Calu3 (cell line): ENCODE results near the gene PSTK. TPM values are rescaled to one million over a fixed set of nuclear protein-coding genes. Genes with fewer than 3 reads are reported as not detected.

Source experiments
- BruUV-seq: library from RNA; stranded (reverse); fragments of 400-500 nt; replicated peaks from 2 replicates; lab custom pipeline; 2021; lab: Mats Ljungman, UMichigan
- CTCF ChIA-PET: fragments of 300-600 bp; sonication (Branson Sonifier 250); formaldehyde crosslinking; loops from one replicate; lab custom pipeline; 2022; ENCODE audit warnings: antibody characterized with exemption; lab: Charles Lee
- DNase-seq: peaks from one replicate; pipeline ENCODE4 v3.0.0; 2022
- H3K27ac Mint-ChIP-seq: one replicate; pipeline ENCODE4 v1.8.0; 2022; ENCODE audit warnings: mixed read lengths; ENCODE audit not compliant: unreplicated experiment
- H3K27me3 Mint-ChIP-seq: one replicate; pipeline ENCODE4 v1.8.0; 2022; ENCODE audit warnings: mixed read lengths; ENCODE audit not compliant: unreplicated experiment
- H3K36me3 Mint-ChIP-seq: one replicate; pipeline ENCODE4 v1.8.0; 2022; ENCODE audit warnings: mild to moderate bottlenecking, moderate library complexity, mixed read lengths; ENCODE audit not compliant: insufficient read depth, unreplicated experiment
- H3K4me1 Mint-ChIP-seq: one replicate; pipeline ENCODE4 v1.8.0; 2022; ENCODE audit warnings: mild to moderate bottlenecking, low read depth, mixed read lengths; ENCODE audit not compliant: unreplicated experiment
- H3K4me3 Mint-ChIP-seq: one replicate; pipeline ENCODE4 v1.8.0; 2022; ENCODE audit warnings: mild to moderate bottlenecking, low read depth, moderate library complexity, mixed read lengths; ENCODE audit not compliant: unreplicated experiment
- H3K9me3 Mint-ChIP-seq: one replicate; pipeline ENCODE4 v1.8.0; 2022; ENCODE audit warnings: low read depth, mixed read lengths; ENCODE audit not compliant: unreplicated experiment
- intact Hi-C: fragments of 100-400 bp; cut with micrococcal nuclease; formaldehyde crosslinking; loops from one replicate; pipeline ENCODE4 v1.10.0; 2022; ENCODE audit not compliant: unreplicated experiment
- total RNA-seq: library from RNA; stranded (reverse); gene quantifications from 2 replicates; pipeline ENCODE4 v1.2.3, GENCODE V29; 2022
- TF ChIP-seq, protein P1 (sequence below): fragments of 200-600 bp; IDR thresholded peaks from one replicate; pipeline ENCODE4 v1.8.0; 2022; ENCODE audit warnings: antibody characterized with exemption; ENCODE audit not compliant: unreplicated experiment

The PSTK gene
- total RNA-seq, 1 experiment from 2014 or later: 1.2 TPM

DNA sequence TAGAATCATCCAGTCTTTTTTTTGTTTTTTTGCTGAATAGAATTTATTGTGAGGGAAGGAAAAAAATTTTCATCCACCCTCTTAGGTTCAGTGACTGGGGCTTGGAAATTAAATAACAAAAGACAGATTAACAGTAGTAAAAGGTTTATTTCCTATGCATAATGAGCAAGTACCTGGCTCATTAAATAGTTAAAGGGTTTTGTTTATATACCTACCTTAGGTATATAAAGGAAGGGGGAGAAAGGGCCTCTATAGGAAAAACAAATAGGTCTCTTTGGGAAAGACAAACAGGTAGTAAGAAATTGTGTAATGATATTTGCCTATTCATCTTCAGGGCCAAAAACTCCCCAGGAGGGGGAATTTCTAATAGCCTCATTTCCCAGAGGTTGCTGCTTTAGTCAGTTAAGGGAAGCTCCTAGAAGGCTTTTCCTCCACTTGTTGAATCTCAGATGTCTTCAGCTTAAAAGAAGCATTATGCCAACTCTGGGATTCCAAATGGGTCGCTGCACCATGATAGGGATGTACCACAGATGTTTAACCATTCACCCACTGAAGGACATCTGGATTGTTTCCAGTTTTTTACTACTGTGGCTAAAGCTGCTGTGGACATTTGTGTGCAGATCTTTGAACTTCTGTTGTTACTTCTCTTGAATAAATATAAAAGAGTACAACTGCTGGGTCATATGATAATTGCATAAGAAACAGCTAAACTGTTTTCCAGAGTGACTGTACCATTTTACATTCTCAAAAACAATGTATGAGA is 39.9 kb downstream of the PSTK start:
- Mint-ChIP-seq H3K4me3 (no peak overlapping the region), H3K27ac (no peak overlapping the region), H3K9me3 (no peaks in the 10 kb centered on the region), H3K36me3 (no peaks in the 10 kb centered on the region), H3K27me3 (no peaks in the 10 kb centered on the region), H3K4me1 (no peaks in the 10 kb centered on the region)
- intact Hi-C loops: no loop called here
- TF ChIP-seq, protein P1, sequence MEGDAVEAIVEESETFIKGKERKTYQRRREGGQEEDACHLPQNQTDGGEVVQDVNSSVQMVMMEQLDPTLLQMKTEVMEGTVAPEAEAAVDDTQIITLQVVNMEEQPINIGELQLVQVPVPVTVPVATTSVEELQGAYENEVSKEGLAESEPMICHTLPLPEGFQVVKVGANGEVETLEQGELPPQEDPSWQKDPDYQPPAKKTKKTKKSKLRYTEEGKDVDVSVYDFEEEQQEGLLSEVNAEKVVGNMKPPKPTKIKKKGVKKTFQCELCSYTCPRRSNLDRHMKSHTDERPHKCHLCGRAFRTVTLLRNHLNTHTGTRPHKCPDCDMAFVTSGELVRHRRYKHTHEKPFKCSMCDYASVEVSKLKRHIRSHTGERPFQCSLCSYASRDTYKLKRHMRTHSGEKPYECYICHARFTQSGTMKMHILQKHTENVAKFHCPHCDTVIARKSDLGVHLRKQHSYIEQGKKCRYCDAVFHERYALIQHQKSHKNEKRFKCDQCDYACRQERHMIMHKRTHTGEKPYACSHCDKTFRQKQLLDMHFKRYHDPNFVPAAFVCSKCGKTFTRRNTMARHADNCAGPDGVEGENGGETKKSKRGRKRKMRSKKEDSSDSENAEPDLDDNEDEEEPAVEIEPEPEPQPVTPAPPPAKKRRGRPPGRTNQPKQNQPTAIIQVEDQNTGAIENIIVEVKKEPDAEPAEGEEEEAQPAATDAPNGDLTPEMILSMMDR: no peak
- DNase-seq: no peak
- CTCF ChIA-PET: no interaction called here
- BruUV-seq: no TSS peak

DNA sequence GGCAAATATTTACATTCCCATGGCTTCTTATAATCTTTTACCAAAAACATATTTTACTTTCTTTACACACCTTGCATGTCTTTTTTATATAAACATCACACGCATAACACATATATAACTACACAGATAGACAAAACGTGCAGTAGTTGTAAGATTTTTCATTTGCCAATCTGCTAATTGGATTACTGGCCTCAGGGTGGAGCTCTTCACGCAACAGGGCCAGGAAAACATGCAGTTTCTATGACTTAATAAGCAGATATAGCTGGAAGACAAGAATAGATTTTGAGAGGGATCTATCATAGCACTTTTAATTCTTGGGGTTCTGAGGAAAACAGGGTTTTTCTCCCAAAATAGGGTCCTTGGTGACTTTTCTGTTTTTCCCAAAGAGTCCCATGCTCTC is 41.3 kb downstream of the PSTK start:
- TF ChIP-seq, protein P1: peak; percentile 22
- intact Hi-C loops: no loop called here
- no peak for DNase-seq
- CTCF ChIA-PET: no interaction called here
- no peaks in the 10 kb centered on the region for H3K36me3 Mint-ChIP-seq
- H3K27ac Mint-ChIP-seq: no peak overlapping the region
- no peaks in the 10 kb centered on the region for H3K4me1 Mint-ChIP-seq
- H3K27me3 Mint-ChIP-seq: no peaks in the 10 kb centered on the region
- H3K4me3 Mint-ChIP-seq: no peak overlapping the region
- H3K9me3 Mint-ChIP-seq: no peaks in the 10 kb centered on the region
- BruUV-seq: no TSS peak

DNA sequence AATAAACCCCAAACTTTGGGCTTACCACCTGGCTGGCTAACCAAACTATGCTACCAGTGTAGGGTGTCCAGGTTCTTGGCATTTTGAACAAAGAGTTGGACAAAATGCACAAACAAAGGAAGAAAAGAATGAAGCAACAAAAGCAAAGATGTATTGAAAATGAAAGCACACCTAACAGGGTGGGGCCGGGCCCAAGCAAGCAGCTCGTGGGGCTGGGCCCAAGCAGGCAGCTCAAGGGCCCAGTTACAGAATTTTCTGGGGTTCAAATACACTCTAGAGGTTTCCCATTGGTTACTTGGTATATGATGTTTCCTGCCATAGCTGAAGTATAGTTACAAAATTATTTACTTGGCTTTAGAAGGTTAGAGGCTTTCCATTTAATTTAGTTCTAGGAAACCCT is 44.3 kb downstream of the PSTK start:
- Mint-ChIP-seq H3K4me1 (no peaks in the 10 kb centered on the region), H3K36me3 (no peaks in the 10 kb centered on the region), H3K27ac (no peak overlapping the region), H3K4me3 (no peak overlapping the region), H3K27me3 (no peaks in the 10 kb centered on the region), H3K9me3 (no peaks in the 10 kb centered on the region)
- no TSS peak for BruUV-seq
- intact Hi-C loops: no loop called here
- TF ChIP-seq, protein P1: no peak
- no peak for DNase-seq
- CTCF ChIA-PET: no interaction called here

DNA sequence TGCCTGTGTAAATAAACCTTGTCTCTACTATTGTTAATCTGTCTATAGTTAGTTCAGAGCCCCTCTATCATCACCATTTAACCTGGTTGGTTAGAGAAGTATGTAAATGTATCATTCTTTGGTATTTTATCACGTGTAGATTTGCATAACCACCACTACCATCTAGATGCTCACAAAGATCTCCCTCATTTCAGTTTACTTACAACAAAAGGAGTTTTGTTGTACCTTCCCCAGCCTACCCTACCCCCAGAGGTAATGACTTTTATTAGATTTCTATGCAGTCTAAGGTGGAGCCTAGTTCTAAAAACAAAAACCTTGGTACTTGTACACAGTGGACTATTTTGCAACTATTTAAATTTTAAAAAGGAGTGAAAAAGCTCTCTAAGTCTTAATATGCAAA is 46.1 kb downstream of the PSTK start:
- no peaks in the 10 kb centered on the region for H3K27me3 Mint-ChIP-seq
- BruUV-seq: no TSS peak
- CTCF ChIA-PET: no interaction called here
- H3K9me3 Mint-ChIP-seq: no peaks in the 10 kb centered on the region
- no peaks in the 10 kb centered on the region for H3K36me3 Mint-ChIP-seq
- DNase-seq: no peak
- no peak overlapping the region for H3K4me3 Mint-ChIP-seq
- TF ChIP-seq, protein P1: no peak
- H3K27ac Mint-ChIP-seq: no peak overlapping the region
- intact Hi-C loops: no loop called here
- no peaks in the 10 kb centered on the region for H3K4me1 Mint-ChIP-seq
